GM18511 (cell line): ENCODE data around the gene C18orf63.
"Not testable (repeated sequence)": the region's sequence is repeated elsewhere in the genome, so short reads cannot be mapped to it uniquely, and the experiment has no call there.

Experiments used
- ATAC-seq: cut with Tn5 transposase; IDR thresholded peaks from one replicate; pipeline ENCODE4 v1.9.1; 2021; ENCODE audit warnings: mild to moderate bottlenecking, moderate library complexity; ENCODE audit not compliant: unreplicated experiment

C18orf63 gene

GRCh38 chr18:74286106-74286855, 29.4 kb upstream of the C18orf63 start:
- ATAC-seq, result no peak

GRCh38 chr18:74286856-74287255, 28.8 kb upstream of the C18orf63 start:
- no peak for ATAC-seq

GRCh38 chr18:74288041-74288440, 27.6 kb upstream of the C18orf63 start:
- ATAC-seq, result no peak

GRCh38 chr18:74288730-74289129, 26.9 kb upstream of the C18orf63 start:
- no peak for ATAC-seq

GRCh38 chr18:74289137-74289536, 26.5 kb upstream of the C18orf63 start:
- ATAC-seq, result no peak

GRCh38 chr18:74290021-74290420, 25.6 kb upstream of the C18orf63 start:
- no peak for ATAC-seq

- no peak for ATAC-seq
Observed at GRCh38 chr18:74290794-74291471, 24.7 kb upstream of the C18orf63 start.

- ATAC-seq, result peak; percentile 3
Observed at GRCh38 chr18:74291472-74291770, 24.2 kb upstream of the C18orf63 start.

GRCh38 chr18:74291771-74292540, 23.7 kb upstream of the C18orf63 start, which contains the start of gene CYB5A:
TSS of gene CYB5A (minus strand) at chr18:74291963. CDS start at chr18:74291875, 88 bp downstream.
- peak; percentile 99 for ATAC-seq

- ATAC-seq, result no peak
Observed at GRCh38 chr18:74292541-74292858, 23.1 kb upstream of the C18orf63 start.

GRCh38 chr18:74292982-74293381, 22.7 kb upstream of the C18orf63 start:
- ATAC-seq, result not testable (repeated sequence)

- ATAC-seq, result no peak
Observed at GRCh38 chr18:74294526-74294925, 21.1 kb upstream of the C18orf63 start.

- no peak for ATAC-seq
Observed at GRCh38 chr18:74299162-74299561, 16.5 kb upstream of the C18orf63 start.

- ATAC-seq, result no peak
Observed at GRCh38 chr18:74299746-74300145, 15.9 kb upstream of the C18orf63 start.

GRCh38 chr18:74303306-74303705, 12.3 kb upstream of the C18orf63 start:
- no peak for ATAC-seq

GRCh38 chr18:74303936-74304335, 11.7 kb upstream of the C18orf63 start:
- no peak for ATAC-seq

GRCh38 chr18:74310411-74310810, 5.2 kb upstream of the C18orf63 start:
- no peak for ATAC-seq

- ATAC-seq, result no peak
Observed at GRCh38 chr18:74311000-74311399, 4.6 kb upstream of the C18orf63 start.

- no peak for ATAC-seq
Observed at GRCh38 chr18:74314759-74315463, 728 bp upstream of the C18orf63 start.

- ATAC-seq, result no peak
Observed at GRCh38 chr18:74316257-74317170, 875 bp downstream of the C18orf63 start.
